Left lung (tissue), 10 donors: Measurements from ENCODE around the gene DCAF10. TPM values are rescaled to one million over a fixed set of nuclear protein-coding genes. Genes with fewer than 3 reads are reported as not detected.

Experiments used
- ATAC-seq: fragments of 200-7000 bp; cut with Tn5 transposase; one replicate; pipeline ENCODE4 v1.9.1; 2020; ENCODE audit warnings: moderate library complexity
- DNase-seq, 4 donors: peaks; one replicate each; pipeline ENCODE4 v3.0.0-alpha.2; 2013 to 2020
- H3K27ac ChIP-seq, 2 donors: fragments of 200-600 bp; sonication (generic) in 1 of 2; one replicate each; pipeline versions ENCODE4 v1.5.0 to v1.8.0; 2020 to 2021
- H3K27me3 ChIP-seq, 2 donors: fragments of 200-600 bp; sonication (generic) in 1 of 2; one replicate each; pipeline versions ENCODE4 v1.5.0 to v1.8.0; 2020 to 2021
- H3K36me3 ChIP-seq, 2 donors: fragments of 200-600 bp; sonication (generic) in 1 of 2; one replicate each; pipeline versions ENCODE4 v1.5.0 to v1.8.0; 2020 to 2021
- H3K4me1 ChIP-seq, 2 donors: fragments of 200-600 bp; one replicate each; pipeline ENCODE4 v1.8.0; 2021
- H3K4me3 ChIP-seq, 2 donors: fragments of 200-600 bp; sonication (generic) in 1 of 2; one replicate each; pipeline versions ENCODE4 v1.5.0 to v1.8.0; 2020 to 2021; ENCODE audit warnings: mild to moderate bottlenecking in 1 of 2
- H3K9me3 ChIP-seq, 2 donors: fragments of 200-600 bp; sonication (generic) in 1 of 2; one replicate each; pipeline versions ENCODE4 v1.5.0 to v1.8.0; 2020 to 2021
- intact Hi-C, 2 donors: fragments of 100-400 bp; cut with DNase I; formaldehyde crosslinking; loops; one replicate each; pipeline versions ENCODE4 v1.11.2 to v1.14.2; 2022
- polyA plus RNA-seq, 6 donors: library from polyadenylated mRNA; unstranded; fragments of 120-200 nt; gene quantifications; one replicate each; pipeline ENCODE4 v1.2.1, GENCODE V29; 2013; ENCODE audit not compliant: insufficient read length in 6 of 6
- total RNA-seq, 2 donors: library from RNA; stranded (reverse); fragmentation: NEBNext Ultra II Directional; extraction: Animal tissue kit (Norgen Biotek cat#: 25700); gene quantifications; one replicate each; pipeline ENCODE4 v1.2.1, GENCODE V29; 2021
- TF ChIP-seq, protein P1 (sequence below), 2 donors: fragments of 200-600 bp; sonication (generic) in 1 of 2; IDR thresholded peaks; one replicate each; pipeline versions ENCODE4 v1.5.0 to v1.8.0; 2021; ENCODE audit warnings: antibody characterized with exemption in 2 of 2
- donor health status: DM: no; HTN: yes; CAD: no.
- donor health status: DM: no; HTN: no; CAD: no.

The DCAF10 gene
- total and polyA plus RNA-seq, 8 donors, result 24.8 to 37.3 (median 31.0) TPM

GRCh38 chr9:37862530-37862929 lies 61.9 kb downstream of the DCAF10 start:
- intact Hi-C loops, result no loop called here
- no peak for ATAC-seq
- Histone ChIP-seq H3K36me3 (peaks cover 0 to 64% of the 10 kb centered on the region in 2 donors), H3K4me1 (no peaks in the 10 kb centered on the region), H3K4me3 (no peak overlapping the region), H3K9me3 (no peaks in the 10 kb centered on the region), H3K27ac (no peak overlapping the region), H3K27me3 (no peaks in the 10 kb centered on the region)
- no peak for DNase-seq
- TF ChIP-seq, protein P1, sequence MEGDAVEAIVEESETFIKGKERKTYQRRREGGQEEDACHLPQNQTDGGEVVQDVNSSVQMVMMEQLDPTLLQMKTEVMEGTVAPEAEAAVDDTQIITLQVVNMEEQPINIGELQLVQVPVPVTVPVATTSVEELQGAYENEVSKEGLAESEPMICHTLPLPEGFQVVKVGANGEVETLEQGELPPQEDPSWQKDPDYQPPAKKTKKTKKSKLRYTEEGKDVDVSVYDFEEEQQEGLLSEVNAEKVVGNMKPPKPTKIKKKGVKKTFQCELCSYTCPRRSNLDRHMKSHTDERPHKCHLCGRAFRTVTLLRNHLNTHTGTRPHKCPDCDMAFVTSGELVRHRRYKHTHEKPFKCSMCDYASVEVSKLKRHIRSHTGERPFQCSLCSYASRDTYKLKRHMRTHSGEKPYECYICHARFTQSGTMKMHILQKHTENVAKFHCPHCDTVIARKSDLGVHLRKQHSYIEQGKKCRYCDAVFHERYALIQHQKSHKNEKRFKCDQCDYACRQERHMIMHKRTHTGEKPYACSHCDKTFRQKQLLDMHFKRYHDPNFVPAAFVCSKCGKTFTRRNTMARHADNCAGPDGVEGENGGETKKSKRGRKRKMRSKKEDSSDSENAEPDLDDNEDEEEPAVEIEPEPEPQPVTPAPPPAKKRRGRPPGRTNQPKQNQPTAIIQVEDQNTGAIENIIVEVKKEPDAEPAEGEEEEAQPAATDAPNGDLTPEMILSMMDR (IDR thresholded peaks at IDR 0.05), result no peak

- no peaks in the 10 kb centered on the region for H3K4me1 ChIP-seq
Measured at GRCh38 chr9:37870081-37870798, 69.6 kb downstream of the DCAF10 start.

GRCh38 chr9:37870799-37871176 lies 70.2 kb downstream of the DCAF10 start:
- peaks cover 0 to 4% of the 10 kb centered on the region in 2 donors for H3K36me3 ChIP-seq
- H3K27me3 ChIP-seq, result no peaks in the 10 kb centered on the region
- no peaks in the 10 kb centered on the region for H3K4me1 ChIP-seq
- H3K27ac ChIP-seq, result no peak overlapping the region
- no peak for ATAC-seq
- intact Hi-C loops, result no loop called here
- H3K9me3 ChIP-seq, result no peaks in the 10 kb centered on the region
- TF ChIP-seq, protein P1 (IDR thresholded peaks at IDR 0.05), result no peak
- H3K4me3 ChIP-seq, result no peak overlapping the region
- no peak for DNase-seq

More at GRCh38 chr9:37870081-37870798, 69.6 kb downstream of the DCAF10 start:
- H3K27me3 ChIP-seq, result no peaks in the 10 kb centered on the region
- no peak for ATAC-seq
- intact Hi-C loops, result no loop called here
- DNase-seq, result no peak
- no peak overlapping the region for H3K27ac ChIP-seq
- H3K9me3 ChIP-seq, result no peaks in the 10 kb centered on the region
- no peak overlapping the region for H3K4me3 ChIP-seq
- TF ChIP-seq, protein P1 (IDR thresholded peaks at IDR 0.05), result no peak
- peaks cover 0 to 4% of the 10 kb centered on the region in 2 donors for H3K36me3 ChIP-seq

DNA sequence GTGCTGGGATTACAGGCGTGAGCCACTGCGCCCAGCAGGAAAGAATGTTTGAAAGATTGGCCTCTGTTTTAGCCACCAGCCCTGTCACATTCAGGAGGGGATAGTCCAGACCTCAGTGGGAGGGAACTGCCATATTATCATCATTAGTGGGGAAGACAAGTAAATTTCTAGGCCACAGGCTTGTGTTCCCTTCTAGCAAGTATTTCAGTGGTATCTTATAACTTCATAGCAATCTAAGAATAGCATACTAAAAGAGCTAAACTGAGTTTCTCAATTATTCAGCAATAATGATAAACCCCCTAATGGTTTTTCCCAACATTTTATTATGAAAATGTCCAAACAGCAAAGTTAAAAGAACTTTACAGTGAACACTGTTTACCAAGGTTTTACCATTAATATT lies 73.4 kb downstream of the DCAF10 start:
- no peak for DNase-seq
- Histone ChIP-seq H3K4me1 (no peaks in the 10 kb centered on the region), H3K9me3 (peaks cover 0 to 3% of the 10 kb centered on the region in 2 donors), H3K36me3 (peaks cover 0 to 19% of the 10 kb centered on the region in 2 donors), H3K27me3 (no peaks in the 10 kb centered on the region), H3K27ac (no peak overlapping the region), H3K4me3 (no peak overlapping the region)
- intact Hi-C loops, result no loop called here
- TF ChIP-seq, protein P1 (IDR thresholded peaks at IDR 0.05), result no peak
- ATAC-seq, result no peak

DNA sequence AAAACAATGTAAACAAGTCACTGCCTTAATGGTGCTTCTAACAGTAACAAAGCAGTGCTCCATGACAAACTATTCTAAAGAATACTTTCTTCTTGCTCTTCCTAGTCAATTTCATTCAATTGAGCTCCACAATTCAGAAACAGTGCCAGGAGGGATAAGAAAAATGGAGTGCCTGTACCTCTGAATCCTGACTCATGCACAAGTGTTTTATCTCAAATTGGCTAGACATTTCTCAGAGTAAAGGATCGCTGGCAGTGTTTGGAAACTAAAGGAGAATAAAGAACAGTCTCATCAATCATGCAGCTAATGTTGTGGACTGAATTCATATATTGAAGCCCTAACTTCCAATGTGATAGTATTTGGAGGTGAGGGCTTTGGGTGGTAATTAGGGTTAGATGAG lies 75.8 kb downstream of the DCAF10 start:
- Histone ChIP-seq H3K36me3 (peaks cover 0 to 41% of the 10 kb centered on the region in 2 donors), H3K4me3 (no peak overlapping the region), H3K9me3 (peaks cover 0 to 3% of the 10 kb centered on the region in 2 donors), H3K27ac (no peak overlapping the region), H3K27me3 (no peaks in the 10 kb centered on the region), H3K4me1 (no peaks in the 10 kb centered on the region)
- ATAC-seq, result no peak
- TF ChIP-seq, protein P1 (IDR thresholded peaks at IDR 0.05), result no peak
- no peak for DNase-seq
- intact Hi-C loops, result no loop called here
